Effector memory CD8-positive, alpha-beta T cell (primary cell): ENCODE data around the gene OR2V2.

Source experiments
- ATAC-seq: fragments of 150-1000 bp; cut with Tn5 transposase; replicated peaks from 2 replicates; pipeline ENCODE4 v1.10.0; 2021; ENCODE audit warnings: mild to moderate bottlenecking, moderate library complexity
- DNase-seq, 3 experiments: peaks; one replicate each; pipeline ENCODE4 v3.0.0; 2021
- H3K27ac Mint-ChIP-seq, 2 donors: one replicate each; pipeline ENCODE4 v1.8.0; 2022; ENCODE audit warnings: mild to moderate bottlenecking in 2 of 2, mixed read lengths in 2 of 2, moderate library complexity in 2 of 2
- H3K27me3 Mint-ChIP-seq, 2 donors: one replicate each; pipeline ENCODE4 v1.8.0; 2022; ENCODE audit warnings: mixed read lengths in 2 of 2
- H3K36me3 Mint-ChIP-seq: one replicate; pipeline ENCODE4 v1.8.0; 2022; ENCODE audit warnings: mild to moderate bottlenecking, moderate library complexity, mixed read lengths; ENCODE audit not compliant: insufficient read depth
- H3K4me1 Mint-ChIP-seq, 2 donors: one replicate each; pipeline ENCODE4 v1.8.0; 2022; ENCODE audit warnings: low read depth in 2 of 2, mixed read lengths in 2 of 2
- H3K4me3 Mint-ChIP-seq, 2 donors: one replicate each; pipeline ENCODE4 v1.8.0; 2022; ENCODE audit warnings: mild to moderate bottlenecking in 2 of 2, mixed read lengths in 2 of 2, moderate library complexity in 2 of 2
- H3K9me3 Mint-ChIP-seq, 2 donors: one replicate each; pipeline ENCODE4 v1.8.0; 2022; ENCODE audit warnings: mixed read lengths in 2 of 2

OR2V2 gene

GRCh38 chr5:181198106-181198685 lies 50.8 kb downstream of the OR2V2 start:
- no peaks in the 10 kb centered on the region for H3K9me3 Mint-ChIP-seq
- H3K27ac Mint-ChIP-seq: no peak overlapping the region
- H3K4me1 Mint-ChIP-seq: no peaks in the 10 kb centered on the region
- H3K36me3 Mint-ChIP-seq: no peaks in the 10 kb centered on the region
- H3K27me3 Mint-ChIP-seq: no peaks in the 10 kb centered on the region
- ATAC-seq (no peak), DNase-seq (no peak)
- no peak overlapping the region for H3K4me3 Mint-ChIP-seq

DNA sequence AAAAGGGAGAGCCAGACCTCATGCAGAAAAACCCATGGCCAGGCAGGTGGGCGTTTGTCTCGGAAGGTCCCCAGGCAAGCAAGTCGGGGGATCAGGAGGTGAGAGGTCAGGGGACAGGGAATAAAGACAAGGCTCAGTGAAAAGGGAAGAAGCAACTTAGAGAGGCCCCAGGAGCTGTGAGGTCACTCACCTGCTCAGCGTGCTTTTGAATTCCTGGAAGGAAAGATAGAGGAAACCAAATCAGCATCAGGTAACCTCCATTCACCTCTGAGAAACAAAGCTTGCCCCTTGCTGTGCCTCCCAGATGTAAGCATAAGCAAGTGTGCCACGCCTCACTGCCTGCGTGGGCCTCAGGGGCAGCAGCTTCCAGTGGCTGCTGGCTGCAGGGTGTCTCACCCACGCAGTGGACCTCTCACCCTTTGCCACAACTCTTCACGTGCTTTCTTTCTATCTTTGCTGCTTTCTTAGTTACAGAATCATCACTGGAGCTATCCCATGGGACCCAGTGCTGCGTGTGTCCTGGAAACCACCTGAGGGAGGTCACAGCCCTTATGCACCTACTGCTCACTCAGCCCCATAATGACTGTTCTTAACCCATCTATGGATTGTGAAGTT lies 51.6 kb downstream of the OR2V2 start:
- Mint-ChIP-seq H3K36me3 (no peaks in the 10 kb centered on the region), H3K4me1 (peaks cover 1 to 3% of the 10 kb centered on the region in 2 donors), H3K27me3 (no peaks in the 10 kb centered on the region), H3K4me3 (no peak overlapping the region), H3K27ac (no peak overlapping the region), H3K9me3 (no peaks in the 10 kb centered on the region)
- ATAC-seq: no peak
- no peak for DNase-seq

DNA sequence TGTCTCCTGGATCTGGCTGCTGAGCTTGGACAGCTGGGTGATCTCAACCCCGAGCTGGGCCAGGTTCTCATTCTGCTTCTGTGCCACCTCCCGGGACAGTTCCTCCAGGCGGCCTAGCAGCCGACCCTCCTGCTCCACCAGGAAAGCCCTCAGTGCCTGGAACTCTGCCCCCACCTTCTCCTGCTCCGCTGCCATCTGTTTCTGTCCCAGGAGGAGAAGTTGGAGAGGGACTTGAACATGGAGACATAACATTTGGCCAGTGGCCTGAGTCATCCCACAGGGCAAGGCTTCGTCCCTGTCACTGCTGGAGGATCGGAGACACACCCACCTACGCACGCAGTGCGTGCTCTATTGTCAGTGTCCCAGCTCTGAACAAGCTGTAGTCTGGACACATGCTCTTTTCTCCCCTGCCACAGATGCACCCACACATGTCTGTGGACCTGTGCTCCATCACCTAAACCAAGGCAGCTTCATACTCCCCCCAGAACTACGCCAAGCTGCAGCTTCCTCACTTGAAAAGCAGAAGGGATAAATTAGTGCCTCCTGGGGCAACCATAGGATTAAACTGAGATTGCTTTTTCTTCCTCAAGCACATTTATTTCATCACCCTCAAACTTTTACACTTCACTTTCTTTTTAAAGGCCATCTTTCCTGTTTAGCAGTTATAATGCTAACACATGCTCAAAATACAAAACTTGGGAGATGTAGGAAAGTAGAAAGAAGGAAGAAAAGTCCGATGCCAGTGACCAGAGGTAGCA lies 52.7 kb downstream of the OR2V2 start:
- DNase-seq (no peak), ATAC-seq (no peak)
- peaks cover 4 to 6% of the 10 kb centered on the region in 2 donors for H3K4me1 Mint-ChIP-seq
- H3K36me3 Mint-ChIP-seq: peaks cover 3% of the 10 kb centered on the region
- H3K27ac Mint-ChIP-seq: no peak overlapping the region
- no peak overlapping the region for H3K4me3 Mint-ChIP-seq
- H3K9me3 Mint-ChIP-seq: no peaks in the 10 kb centered on the region
- H3K27me3 Mint-ChIP-seq: no peaks in the 10 kb centered on the region

- H3K4me1 Mint-ChIP-seq: peaks cover 6 to 10% of the 10 kb centered on the region in 2 donors
- H3K27ac Mint-ChIP-seq: no peak overlapping the region
Observed at GRCh38 chr5:181200816-181201215, 53.4 kb downstream of the OR2V2 start.

GRCh38 chr5:181203093-181203711 lies 55.8 kb downstream of the OR2V2 start:
- peaks cover 32% of the 10 kb centered on the region for H3K36me3 Mint-ChIP-seq
- peak overlapping the region; percentile 86 to 90 for H3K4me3 Mint-ChIP-seq
- DNase-seq (no peak), ATAC-seq (no peak)
- peaks cover 23 to 33% of the 10 kb centered on the region in 2 donors for H3K4me1 Mint-ChIP-seq
- H3K27me3 Mint-ChIP-seq: peaks cover 11 to 17% of the 10 kb centered on the region in 2 donors
- H3K9me3 Mint-ChIP-seq: peaks cover 0 to 2% of the 10 kb centered on the region in 2 donors
- H3K27ac Mint-ChIP-seq: no peak overlapping the region

More at GRCh38 chr5:181200816-181201215, 53.4 kb downstream of the OR2V2 start:
- no peak overlapping the region for H3K4me3 Mint-ChIP-seq
- H3K9me3 Mint-ChIP-seq: no peaks in the 10 kb centered on the region
- no peak for ATAC-seq
- DNase-seq: no peak
- peaks cover 0 to 2% of the 10 kb centered on the region in 2 donors for H3K27me3 Mint-ChIP-seq
- peaks cover 8% of the 10 kb centered on the region for H3K36me3 Mint-ChIP-seq

- Mint-ChIP-seq H3K4me3 (peak overlapping the region; percentile 86 to 90), H3K36me3 (peaks cover 35% of the 10 kb centered on the region), H3K27me3 (peaks cover 11 to 17% of the 10 kb centered on the region in 2 donors), H3K9me3 (peaks cover 0 to 2% of the 10 kb centered on the region in 2 donors), H3K27ac (peak overlapping the region; percentile 26 to 54), H3K4me1 (peaks cover 23 to 35% of the 10 kb centered on the region in 2 donors)
- DNase-seq (no peak), ATAC-seq (peak; percentile 3)
Observed at GRCh38 chr5:181203777-181204112, 56.4 kb downstream of the OR2V2 start.

DNA sequence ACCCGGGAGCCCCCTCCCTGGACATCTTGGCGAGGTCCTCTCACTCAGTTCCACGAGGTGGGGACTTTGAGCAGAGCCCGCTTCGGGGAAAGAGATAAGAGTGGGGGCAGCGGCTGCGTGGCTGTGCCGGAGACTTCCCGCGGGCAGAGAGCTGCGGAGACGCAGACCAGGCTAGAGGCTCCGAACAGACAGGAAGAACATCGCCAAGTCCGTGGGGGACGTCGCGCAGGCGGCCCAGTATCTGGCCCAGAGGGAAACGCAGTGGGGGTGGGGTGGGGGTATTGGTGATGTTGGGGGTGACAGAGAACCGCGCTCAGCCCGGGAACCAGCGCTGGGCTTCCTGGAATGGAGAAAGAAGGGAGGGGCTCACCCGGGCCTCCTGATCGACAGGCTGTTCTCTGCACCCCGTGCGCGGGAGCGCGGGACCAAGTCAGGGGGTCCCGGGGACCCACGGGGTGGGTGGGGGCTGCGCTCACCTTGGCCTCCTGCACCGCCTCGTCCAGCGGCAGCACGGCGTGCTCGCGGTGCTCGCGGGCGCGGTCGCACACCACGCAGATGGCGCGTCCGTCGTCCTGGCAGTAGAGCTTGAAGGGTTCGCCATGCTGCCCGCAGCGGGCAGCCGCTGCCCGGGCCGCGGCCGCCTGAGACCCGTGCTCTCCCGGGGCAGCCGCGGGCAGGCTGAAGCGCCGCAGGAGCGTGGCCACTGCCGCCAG lies 56.9 kb downstream of the OR2V2 start:
- Mint-ChIP-seq H3K27ac (peak overlapping the region; percentile 26 to 54), H3K4me1 (peaks cover 23 to 35% of the 10 kb centered on the region in 2 donors), H3K36me3 (peaks cover 39% of the 10 kb centered on the region), H3K27me3 (peaks cover 11 to 17% of the 10 kb centered on the region in 2 donors), H3K4me3 (peak overlapping the region; percentile 87 to 90), H3K9me3 (peaks cover 0 to 2% of the 10 kb centered on the region in 2 donors)
- ATAC-seq: peak; percentile 4
- DNase-seq: peak in 1 of 3 experiments; percentile 20

DNA sequence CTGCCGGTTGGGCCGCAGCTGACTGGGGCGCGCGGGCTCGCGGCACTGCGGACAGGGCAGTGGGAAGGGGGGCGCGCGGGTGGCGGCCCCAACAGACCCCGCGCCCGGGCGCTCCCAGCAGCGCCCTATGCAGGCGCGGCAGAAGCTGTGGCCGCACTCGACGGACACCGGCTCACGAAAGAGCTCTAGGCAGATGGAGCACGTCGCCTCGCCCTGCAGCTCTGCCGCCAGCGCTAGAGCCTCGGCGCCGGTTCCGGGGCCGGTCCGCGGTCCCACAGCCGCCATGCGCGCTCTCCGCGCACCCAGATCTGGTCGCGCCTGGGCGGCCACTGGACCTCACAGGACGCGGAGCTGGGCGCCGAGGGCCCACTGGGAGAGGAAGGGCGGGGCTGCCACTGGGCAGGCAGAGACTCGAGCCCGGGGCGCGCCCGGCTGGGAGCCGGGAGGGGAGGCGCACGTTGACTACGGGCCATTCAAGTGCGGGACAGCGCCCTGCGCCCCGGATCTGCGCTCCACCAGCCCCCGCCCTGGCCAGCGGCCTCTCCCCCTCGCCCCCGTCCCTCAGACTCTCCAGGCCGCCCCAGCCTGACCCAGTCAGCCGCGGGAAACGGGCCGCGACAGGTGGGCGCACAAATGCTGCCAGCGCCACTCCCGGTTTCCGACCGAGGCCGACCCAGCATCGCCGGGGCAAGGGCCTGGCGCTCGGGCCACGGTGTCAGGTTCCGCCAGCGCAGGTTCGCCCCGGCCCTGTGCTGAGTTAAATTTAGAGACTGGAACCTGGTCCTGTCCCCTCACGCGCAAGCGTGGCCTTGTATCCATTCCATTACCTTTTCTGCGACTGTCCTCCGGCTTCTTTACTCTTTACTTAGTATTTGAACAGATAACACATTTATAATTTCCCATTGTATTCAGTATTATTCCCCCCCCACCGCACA lies 57.7 kb downstream of the OR2V2 start, which contains the start of gene TRIM7:
Gene TRIM7 (minus strand): TSS at position 371 of the 935 bp plus-strand sequence. CDS start 86 bp downstream, at position 285.
- Mint-ChIP-seq H3K27me3 (peaks cover 11 to 17% of the 10 kb centered on the region in 2 donors), H3K27ac (peak within 1 kb of the TSS; percentile 99 to 100)

DNA sequence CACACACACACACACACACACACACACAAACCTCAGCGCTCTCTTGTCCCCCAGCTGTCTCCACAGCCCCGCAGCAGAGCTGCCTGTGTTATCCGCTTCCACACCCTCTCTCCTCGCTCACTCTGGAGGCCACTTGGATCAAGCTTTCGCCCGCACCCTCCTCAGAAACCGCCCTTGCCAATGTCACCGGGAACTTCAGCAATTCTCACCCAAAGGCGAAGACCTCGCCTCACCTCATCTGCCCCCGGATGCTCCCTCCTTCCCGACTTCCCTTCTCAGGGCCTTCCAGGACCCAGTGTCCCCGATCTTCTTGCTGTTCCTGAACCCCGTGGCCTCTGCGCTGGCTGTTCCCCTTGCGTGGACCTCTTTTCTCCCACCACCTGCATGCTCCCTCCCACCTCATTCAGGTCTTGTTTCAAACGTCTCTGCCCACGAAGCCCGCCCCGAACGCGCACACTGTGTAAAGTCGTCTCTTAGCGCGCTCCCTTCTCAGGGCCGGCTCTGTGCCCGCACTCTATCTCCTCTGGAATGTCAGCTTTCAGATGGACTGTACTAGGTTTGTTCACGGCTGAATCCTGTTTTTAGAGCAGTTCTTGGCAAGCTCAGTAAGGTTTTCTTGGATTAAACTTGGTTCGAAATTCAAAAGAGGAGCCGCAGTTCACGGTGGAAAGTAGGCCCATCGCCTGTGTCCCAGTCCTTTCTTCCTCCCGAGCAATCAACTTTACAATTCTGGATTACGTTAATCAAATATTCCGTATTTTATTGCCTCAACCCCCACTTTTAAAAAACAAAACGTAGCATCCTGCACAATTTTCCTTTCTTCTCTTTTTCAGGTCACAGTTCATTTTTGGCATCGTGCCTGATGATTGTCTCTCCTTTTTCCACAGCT lies 58.6 kb downstream of the OR2V2 start:
- no peak for DNase-seq
- peak overlapping the region; percentile 99 to 100 for H3K27ac Mint-ChIP-seq
- peaks cover 41% of the 10 kb centered on the region for H3K36me3 Mint-ChIP-seq
- no peak for ATAC-seq
- H3K27me3 Mint-ChIP-seq: peaks cover 11 to 17% of the 10 kb centered on the region in 2 donors
- peaks cover 0 to 2% of the 10 kb centered on the region in 2 donors for H3K9me3 Mint-ChIP-seq
- peaks cover 23 to 35% of the 10 kb centered on the region in 2 donors for H3K4me1 Mint-ChIP-seq
- peak overlapping the region; percentile 87 to 98 for H3K4me3 Mint-ChIP-seq

More for the DNA sequence above, 57.7 kb downstream of the OR2V2 start, which contains the start of gene TRIM7:
- ATAC-seq (no peak), DNase-seq (no peak)
- H3K4me3 Mint-ChIP-seq: peak within 1 kb of the TSS; percentile 87 to 98
- peaks cover 23 to 35% of the 10 kb centered on the region in 2 donors for H3K4me1 Mint-ChIP-seq
- peaks cover 41% of the 10 kb centered on the region for H3K36me3 Mint-ChIP-seq
- peaks cover 0 to 2% of the 10 kb centered on the region in 2 donors for H3K9me3 Mint-ChIP-seq

DNA sequence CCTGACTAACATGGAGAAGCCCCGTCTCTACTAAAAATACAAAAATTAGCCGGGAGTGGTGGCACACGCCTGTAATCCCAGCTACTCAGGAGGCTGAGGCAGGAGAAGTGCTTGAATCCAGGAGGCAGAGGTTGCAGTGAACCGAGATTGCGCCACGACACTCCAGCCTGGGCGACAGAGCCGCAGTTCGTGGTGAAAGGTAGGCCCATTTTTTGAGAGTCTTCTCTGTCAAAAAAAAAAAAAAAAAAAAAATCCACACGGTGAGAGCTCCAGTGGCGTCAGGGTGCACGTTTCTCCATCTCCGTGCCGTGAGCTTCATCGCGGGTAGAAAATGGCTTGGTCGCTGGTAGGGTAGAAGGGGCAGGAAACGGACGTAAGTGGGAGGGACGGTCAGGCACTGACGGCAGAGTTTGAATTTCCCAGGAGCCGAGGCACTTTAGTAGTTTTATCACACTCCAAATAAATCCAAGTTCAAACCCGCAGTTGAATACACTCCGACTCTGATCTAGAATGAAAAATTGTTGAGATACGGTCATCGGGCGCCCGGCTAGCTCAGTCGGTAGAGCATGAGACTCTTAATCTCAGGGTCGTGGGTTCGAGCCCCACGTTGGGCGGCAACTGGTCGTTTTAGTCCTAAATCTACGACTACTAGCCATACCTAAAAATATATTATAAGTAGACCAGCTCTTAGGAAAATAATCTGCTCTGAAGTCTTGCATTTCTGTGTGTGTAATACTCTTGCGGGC lies 60.0 kb downstream of the OR2V2 start:
- peaks cover 23 to 35% of the 10 kb centered on the region in 2 donors for H3K4me1 Mint-ChIP-seq
- peaks cover 0 to 2% of the 10 kb centered on the region in 2 donors for H3K9me3 Mint-ChIP-seq
- H3K27me3 Mint-ChIP-seq: peaks cover 11 to 17% of the 10 kb centered on the region in 2 donors
- H3K4me3 Mint-ChIP-seq: peak overlapping the region; percentile 87 to 98
- peak overlapping the region; percentile 99 to 100 for H3K27ac Mint-ChIP-seq
- H3K36me3 Mint-ChIP-seq: peaks cover 41% of the 10 kb centered on the region
- peak; percentile 58 to 74 (median 63) for DNase-seq
- peak; percentile 70 for ATAC-seq

GRCh38 chr5:181207960-181208253 lies 60.5 kb downstream of the OR2V2 start:
- Mint-ChIP-seq H3K36me3 (peaks cover 42% of the 10 kb centered on the region), H3K27ac (peak overlapping the region; percentile 99 to 100), H3K4me3 (peak overlapping the region; percentile 87 to 98), H3K27me3 (peaks cover 11 to 17% of the 10 kb centered on the region in 2 donors), H3K9me3 (peaks cover 0 to 2% of the 10 kb centered on the region in 2 donors), H3K4me1 (peaks cover 23 to 35% of the 10 kb centered on the region in 2 donors)
- DNase-seq (no peak), ATAC-seq (no peak)
